HG03139 (cell line): Measurements from ENCODE around the gene MARCHF9.
"Not testable (repeated sequence)": the region's sequence is repeated elsewhere in the genome, so short reads cannot be mapped to it uniquely, and the experiment has no call there.

ENCODE experiments used
- ATAC-seq: cut with Tn5 transposase; IDR thresholded peaks from one replicate; pipeline ENCODE4 v1.9.1; 2021; ENCODE audit not compliant: unreplicated experiment

The MARCHF9 gene, protein sequence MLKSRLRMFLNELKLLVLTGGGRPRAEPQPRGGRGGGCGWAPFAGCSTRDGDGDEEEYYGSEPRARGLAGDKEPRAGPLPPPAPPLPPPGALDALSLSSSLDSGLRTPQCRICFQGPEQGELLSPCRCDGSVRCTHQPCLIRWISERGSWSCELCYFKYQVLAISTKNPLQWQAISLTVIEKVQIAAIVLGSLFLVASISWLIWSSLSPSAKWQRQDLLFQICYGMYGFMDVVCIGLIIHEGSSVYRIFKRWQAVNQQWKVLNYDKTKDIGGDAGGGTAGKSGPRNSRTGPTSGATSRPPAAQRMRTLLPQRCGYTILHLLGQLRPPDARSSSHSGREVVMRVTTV

DNA sequence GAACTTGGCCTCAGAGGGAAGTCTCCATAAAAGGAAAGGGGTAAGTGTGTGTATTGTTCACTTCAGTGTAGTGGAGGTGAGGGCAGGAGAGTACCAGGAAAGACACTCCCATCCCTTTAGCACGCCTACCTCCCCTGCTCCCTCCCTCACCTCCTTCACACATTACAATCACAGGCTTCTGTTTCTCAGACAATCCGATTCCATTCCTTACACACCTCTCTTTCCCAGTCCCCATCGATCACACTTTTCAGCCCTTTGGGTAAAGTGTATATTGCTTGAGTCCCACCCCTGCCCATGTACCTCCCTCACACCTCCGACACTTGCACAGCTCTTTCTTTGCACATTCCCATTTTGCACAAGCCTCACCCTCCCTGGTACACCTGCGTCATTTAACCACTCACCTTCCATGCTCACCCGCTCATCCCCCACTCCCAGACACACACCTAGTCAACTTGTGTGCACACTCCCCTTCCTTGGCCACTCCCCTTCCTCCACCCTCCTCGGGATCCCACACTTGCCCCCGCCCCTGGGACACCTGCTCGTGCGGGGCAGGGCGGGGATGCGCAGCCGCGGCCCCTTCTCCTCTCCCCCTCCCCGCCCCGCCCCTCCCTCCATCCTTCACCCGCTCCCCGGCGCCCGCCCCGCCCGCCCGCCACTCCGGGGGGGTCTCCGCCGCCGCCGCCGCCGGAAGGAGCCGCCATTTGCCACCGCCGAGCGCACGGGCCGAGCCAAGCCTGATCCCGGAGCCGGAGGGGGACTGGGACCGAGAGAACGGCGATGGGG is at the start of gene MARCHF9:
MARCHF9 (plus strand) TSS at position 693 of the 783 bp plus-strand sequence. CDS start 426 bp downstream, outside the sequence.
- ATAC-seq = peak; percentile 29

DNA sequence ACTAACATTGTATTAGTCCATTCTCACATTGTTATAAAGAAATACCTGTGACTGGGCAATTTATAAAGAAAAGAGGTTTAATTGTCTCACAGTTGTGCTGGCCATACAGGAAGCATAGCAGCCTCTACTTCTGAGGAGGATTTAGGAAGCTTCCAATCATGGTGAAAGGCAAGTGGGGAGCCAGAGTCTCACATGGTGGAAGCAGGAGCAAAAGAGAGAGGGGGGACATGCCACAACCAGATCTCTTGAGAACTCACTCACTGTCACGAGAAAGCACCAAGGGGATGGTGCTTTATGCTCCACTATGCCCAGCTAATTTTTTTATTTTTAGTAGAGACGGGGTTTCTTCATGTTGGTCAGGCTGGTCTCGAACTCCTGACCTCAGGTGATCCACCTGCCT is 47.7 kb upstream of the MARCHF9 start:
- no peak for ATAC-seq

DNA sequence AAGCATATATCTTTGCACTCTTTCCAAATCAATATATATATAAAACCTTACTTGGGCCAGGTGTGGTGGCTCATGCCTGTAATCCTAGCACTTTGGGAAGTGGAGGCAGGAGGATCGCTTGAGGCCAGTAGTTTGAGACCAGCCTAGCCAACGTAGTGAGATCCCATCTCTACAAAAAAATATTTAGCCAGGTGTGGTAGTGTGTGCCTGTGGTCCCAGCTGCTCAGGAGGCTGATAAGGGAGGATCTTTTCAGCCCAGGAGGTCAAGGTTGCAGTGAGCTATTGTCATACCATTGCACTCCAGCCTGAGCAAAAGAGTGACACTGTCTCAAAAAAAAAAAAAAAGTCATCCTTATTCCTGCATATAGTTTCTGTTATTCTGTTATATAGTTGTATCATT is 46.6 kb upstream of the MARCHF9 start:
- ATAC-seq = no peak

DNA sequence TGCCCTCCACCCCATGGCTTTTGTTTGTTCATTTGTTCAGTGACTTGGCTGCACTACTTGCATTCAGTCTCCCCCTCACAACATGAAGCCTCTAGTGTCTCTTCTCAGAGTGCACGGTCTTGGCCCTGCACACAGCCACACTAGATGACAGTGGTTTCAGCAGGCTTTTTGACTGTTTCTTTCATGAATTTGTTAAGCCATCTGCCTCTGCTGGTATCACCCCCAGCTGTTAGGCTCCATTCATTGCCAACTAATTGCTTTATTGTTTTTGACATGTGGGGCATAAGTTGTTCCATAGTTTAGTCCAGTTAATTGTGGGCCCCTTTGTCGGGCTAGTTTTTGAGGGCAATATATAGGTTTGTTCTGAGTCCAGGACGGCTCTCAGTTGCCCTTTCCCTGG is 42.2 kb upstream of the MARCHF9 start:
- ATAC-seq = no peak

DNA sequence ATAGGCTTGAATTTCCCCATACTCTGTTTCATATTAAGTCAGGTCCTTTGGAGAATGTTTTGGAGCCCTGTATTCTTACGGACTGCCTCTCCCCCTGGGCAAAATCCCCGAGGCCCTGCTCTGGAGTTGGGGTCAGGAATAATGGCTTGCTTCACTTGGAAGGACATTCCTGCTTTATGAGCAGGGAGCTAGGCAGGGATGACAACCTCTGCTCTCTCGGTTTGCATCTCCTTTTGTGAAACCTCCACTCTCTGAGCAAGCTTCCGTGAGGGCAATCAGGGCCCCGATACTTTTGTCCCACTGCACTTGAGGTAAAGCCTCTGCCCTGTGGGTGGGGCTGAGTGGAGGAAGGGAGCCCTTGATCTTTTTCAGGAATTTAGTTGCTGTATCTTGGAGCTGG is 41.7 kb upstream of the MARCHF9 start:
- no peak for ATAC-seq

DNA sequence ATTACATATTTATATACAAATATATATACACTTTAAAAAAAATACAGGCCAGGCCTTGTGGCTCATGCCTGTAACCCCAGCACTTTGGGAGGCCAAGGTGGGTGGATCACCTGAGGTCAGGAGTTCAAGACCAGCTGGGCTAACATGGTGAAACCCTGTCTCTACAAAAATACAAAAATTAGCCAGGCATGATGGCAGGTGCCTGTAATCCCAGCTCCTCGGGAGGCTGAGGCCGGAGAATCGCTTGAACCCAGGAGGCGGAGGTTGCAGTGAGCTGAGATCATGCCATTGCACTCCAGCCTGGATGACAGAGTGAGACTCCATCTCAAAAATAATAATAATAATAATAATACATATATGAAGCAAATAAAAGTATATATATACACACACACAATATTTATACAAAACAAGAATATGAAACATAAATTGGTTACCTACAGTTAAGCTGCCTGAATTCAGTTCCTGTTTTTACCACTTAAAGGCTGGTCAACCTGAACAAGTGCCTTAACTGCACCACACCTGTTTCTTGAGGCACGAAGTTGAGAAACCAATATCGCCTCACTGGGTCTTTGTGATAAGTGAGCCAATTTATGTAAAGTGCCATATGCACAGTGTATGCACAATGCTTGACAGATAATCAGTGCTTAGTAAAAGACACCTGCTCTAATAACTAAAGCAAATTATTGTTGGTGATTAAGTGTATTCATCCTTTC is 39.7 kb upstream of the MARCHF9 start:
- not testable (repeated sequence) for ATAC-seq

DNA sequence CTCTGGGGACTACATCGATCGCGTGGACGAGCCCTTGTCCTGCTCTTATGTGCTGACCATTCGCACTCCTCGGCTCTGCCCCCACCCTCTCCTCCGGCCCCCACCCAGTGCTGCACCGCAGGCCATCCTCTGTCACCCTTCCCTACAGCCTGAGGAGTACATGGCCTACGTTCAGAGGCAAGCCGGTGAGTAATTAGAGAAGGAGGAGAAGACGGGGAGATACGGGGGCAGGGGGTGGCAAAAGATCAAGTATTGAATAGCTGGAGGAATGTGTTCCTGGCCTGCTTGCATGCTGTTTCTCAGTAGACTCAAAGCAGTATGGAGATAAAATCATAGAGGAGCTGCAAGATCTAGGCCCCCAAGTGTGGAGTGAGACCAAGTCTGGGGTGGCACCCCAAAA is 39.1 kb upstream of the MARCHF9 start:
- ATAC-seq = no peak

DNA sequence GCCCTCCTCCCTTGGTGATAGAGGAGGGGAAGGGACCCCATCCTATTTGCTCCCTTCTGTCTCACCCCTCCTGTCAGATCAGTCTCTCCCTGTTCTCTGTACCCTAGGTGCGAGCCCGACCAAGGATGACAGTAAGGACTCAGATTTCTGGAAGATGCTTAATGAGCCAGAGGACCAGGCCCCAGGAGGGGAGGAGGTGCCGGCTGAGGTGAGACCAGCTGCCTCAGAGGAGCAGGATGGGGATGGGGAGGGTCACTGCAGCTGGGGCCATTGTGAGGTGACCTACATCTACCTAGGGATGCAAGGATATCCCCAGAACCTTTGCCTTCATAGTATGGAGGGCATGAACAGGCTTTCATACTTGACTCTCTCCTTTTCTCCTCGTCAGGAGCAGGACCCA is 38.6 kb upstream of the MARCHF9 start:
- no peak for ATAC-seq

DNA sequence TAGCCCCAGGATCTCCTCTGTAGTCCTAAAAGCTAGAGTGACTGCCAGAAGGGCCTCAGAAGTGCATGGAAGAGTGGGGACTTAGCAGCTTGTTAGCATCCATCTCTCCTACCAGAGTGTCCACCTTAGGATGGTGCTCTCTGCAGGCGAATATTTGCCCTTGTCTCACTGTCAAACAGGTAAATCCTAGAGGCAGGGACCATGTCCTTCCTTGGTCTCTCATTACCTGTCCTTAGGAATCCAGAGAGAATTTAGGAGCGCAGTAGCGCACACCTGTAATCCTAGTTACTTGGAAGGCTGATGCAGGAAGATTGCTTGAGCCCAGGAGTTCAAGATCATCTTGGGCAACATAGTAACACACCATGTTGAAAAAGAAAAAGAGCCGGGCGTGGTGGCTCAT is 37.8 kb upstream of the MARCHF9 start:
- ATAC-seq = no peak

DNA sequence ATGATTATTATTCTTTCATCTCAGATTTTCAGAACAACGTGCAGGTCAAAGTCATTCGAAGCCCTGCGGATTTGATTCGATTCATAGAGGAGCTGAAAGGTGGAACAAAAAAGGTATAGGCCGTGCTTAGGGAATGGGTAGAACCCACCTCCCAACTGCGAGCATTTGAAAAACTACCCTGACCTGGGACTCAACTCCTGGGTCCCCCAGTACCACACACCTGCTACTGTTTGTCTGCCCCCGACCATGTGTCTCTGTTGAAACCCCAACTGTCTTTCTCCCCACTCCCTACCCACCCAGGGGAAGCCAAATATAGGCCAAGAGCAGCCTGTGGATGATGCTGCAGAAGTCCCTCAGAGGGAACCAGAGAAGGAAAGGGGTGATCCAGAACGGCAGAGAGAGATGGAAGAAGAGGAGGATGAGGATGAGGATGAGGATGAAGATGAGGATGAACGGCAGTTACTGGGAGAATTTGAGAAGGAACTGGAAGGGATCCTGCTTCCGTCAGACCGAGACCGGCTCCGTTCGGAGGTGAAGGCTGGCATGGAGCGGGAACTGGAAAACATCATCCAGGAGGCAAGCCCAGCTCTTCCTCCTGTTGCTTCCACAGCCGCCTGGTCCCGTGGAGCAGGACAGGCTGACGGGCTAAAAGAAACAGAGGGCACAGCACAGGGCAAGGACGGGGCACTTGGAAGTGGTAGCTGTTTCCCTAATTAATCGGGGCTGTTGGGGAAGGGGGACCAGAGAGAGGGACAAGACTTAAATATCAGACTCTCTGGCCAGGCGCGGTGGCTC is 36.9 kb upstream of the MARCHF9 start:
- no peak for ATAC-seq

DNA sequence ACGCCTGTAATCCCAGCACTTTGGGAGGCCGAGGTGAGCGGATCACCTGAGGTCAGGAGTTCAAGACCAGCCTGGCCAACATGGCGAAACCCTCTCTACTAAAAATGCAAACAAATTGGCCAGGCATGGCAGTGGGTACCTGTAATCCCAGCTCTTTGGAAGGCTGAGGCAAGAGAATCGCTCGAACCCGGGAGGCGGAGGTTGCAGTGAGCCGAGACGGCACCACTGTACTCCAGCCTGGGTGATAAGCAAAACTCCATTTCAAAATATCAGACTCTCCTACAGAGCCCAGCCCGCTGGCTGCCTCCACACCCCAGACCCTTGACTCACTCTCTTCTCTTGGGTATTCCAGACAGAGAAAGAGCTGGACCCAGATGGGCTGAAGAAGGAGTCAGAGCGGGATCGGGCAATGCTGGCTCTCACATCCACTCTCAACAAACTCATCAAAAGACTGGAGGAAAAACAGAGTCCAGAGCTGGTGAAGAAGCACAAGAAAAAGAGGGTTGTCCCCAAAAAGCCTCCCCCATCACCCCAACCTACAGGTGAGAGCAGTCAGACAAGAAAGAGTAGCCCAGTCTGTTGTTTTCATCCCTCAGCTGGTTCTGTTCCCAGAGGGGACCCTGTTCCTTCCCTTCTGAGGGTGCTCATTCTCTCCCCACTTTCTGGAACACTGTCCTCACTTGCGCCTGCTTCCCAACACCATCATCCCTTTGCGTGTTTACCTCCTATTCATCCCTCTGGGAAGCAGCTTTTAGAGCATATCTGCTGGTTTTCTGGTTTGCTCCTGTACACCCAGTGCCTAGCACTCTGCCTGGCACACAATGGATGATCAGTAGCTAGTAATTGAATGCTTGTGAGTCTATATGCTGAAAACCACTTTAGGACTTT is 36.0 kb upstream of the MARCHF9 start:
- ATAC-seq = no peak

DNA sequence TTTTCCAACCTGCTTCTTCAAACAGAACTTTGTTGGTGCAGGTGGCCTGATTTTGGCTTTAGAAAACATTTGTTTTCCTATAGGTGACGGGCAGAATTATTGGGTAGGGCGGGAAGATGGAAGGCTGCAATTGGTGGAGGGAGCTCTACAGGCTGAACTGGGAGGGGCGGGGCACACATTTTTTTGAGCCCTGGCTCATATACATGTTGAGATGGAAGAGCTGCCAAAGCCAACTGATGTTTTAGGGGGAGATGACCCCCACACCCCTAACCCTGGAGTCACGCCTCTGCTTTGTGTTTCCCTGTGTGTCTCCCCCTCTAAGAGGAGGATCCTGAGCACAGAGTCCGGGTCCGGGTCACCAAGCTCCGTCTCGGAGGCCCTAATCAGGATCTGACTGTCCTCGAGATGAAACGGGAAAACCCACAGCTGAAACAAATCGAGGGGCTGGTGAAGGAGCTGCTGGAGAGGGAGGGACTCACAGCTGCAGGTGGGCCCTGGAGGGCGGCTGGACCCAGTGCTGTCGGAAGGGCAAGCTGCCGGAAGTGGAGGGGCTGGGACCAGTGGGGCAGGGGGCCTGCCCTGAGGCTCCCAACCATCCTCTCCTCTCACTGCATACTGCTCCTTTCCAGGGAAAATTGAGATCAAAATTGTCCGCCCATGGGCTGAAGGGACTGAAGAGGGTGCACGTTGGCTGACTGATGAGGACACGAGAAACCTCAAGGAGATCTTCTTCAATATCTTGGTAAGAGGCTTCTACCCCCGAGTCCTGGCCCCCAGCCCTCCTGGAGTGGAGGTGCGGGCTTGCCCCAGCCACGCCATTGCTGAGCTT is 34.9 kb upstream of the MARCHF9 start:
- ATAC-seq = no peak

DNA sequence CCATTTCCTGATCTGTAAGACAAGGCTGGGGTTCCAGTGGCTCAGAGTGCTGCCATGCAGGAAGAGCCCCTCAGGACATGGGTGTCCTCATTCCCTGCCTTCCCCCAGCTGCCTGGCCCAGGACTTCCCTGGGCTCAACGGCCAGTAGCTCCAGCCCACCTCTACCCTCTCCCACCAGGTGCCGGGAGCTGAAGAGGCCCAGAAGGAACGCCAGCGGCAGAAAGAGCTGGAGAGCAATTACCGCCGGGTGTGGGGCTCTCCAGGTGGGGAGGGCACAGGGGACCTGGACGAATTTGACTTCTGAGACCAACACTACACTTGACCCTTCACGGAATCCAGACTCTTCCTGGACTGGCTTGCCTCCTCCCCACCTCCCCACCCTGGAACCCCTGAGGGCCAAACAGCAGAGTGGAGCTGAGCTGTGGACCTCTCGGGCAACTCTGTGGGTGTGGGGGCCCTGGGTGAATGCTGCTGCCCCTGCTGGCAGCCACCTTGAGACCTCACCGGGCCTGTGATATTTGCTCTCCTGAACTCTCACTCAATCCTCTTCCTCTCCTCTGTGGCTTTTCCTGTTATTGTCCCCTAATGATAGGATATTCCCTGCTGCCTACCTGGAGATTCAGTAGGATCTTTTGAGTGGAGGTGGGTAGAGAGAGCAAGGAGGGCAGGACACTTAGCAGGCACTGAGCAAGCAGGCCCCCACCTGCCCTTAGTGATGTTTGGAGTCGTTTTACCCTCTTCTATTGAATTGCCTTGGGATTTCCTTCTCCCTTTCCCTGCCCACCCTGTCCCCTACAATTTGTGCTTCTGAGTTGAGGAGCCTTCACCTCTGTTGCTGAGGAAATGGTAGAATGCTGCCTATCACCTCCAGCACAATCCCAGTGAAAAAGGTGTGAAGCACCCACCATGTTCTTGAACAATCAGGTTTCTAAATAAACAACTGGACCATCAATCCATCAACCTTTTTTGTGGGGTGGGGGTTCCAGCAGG is 34.0 kb upstream of the MARCHF9 start:
- ATAC-seq = no peak

DNA sequence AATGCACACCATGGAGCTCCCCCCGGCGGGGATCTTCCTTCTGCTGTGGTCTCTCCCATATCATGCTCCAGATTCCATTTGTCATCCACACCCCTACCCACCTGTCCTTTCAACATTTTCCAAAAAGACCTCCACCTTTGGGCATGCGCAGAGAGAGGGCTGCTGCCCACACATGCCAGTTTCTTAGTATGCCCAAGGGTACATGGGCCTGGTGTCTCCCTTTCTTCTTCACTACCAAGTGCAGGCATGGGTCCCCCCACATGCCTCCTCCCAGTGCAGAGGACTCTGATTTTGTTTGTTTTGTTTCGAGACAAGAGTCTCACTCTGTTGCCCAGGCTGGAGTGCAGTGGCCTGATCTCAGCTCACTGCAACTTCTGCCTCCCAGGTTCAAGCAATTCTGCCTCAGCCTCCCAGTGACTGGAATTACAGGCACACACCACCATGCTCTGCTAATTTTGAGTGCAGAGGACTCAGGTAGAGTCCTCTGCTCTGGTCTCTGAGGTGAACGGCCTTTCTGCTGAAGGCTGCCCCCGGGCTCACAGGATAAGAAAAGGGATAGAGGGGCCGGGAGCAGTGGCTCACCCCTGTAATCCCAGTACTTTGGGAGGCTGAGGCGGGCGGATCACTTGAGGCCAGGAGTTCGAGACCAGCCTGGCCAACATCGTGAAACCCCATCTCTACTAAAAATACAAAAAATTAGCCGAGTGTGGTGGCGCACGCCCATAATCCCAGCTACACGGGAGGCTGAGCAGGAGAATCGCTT is 32.9 kb upstream of the MARCHF9 start:
- ATAC-seq = not testable (repeated sequence)

DNA sequence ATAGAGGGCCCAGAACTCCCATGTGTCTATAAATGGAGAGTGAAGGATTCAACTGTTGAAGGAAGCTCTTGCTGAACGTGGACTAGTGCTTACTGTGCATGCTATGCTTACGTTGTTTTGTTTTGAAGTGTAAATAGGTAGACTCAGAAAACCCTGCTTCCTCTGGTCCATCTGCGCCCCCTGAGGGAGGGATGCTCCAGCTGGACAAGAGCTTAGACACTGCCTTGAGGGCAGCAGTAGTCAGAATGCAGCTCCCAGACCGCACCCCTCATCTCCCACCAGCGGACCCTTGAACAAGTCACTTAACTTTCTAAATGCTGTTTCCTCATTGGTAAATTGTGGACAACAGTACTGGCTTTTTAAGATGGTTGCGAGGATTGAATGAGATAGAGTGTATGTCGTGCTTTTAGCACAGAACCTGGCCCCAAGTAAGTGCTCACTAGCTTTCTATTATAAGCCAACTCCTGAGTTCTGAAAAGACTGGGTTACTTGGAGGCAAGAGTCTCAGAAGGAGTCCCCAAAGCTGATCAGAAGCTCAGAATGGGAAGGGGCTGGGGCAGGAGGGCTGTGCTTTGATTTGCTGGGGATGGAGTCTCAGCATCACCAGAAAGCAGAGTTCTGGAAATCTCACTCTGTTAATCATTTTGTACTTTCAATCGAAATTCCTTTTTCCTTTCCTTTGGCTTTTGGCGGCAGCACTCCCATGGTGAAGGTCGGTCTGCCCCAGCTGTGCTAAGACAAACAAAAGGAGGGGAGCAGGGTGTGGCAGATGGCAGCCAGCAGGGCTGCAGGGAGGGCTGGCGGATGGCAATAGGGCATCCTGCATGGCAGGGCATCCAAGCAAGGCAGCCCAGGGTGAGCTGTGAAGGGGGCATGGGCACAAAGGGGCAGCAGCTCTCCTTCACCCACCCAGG is 31.9 kb upstream of the MARCHF9 start:
- ATAC-seq = no peak

DNA sequence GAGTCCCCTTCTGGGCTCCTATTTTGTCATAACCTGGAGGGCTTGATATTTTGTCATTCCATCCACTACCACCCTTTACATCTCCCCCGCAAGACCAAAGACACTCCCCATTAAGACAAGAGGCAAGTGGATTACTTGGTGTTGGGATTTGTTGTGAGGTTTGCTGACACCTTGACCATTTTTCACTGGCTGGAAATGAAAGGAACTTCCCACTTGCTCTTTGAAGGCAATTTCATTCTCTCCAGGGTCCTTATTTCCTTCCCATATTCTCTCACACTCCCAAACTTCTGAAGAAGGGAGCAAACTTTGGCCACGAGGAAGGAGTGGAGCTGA is 31.3 kb upstream of the MARCHF9 start:
- ATAC-seq = no peak
